KOPT-K1 (cell line): ENCODE measurements around the gene RBMXL3.
"Not testable (repeated sequence)": the region's sequence is repeated elsewhere in the genome, so short reads cannot be mapped to it uniquely, and the experiment has no call there.

Experiments
- H3K27ac ChIP-seq: fragments of 200-600 bp; sonication (generic); 2 replicates; pipeline ENCODE4 v1.5.1; 2016; ENCODE audit warnings: antibody characterized with exemption, mild to moderate bottlenecking, low read depth, low read length; ENCODE audit not compliant: poor library complexity, severe bottlenecking
- H3K36me3 ChIP-seq: fragments of 200-600 bp; sonication (generic); 2 replicates; pipeline ENCODE4 v1.5.1; 2017; ENCODE audit warnings: antibody characterized with exemption, mild to moderate bottlenecking, low read length, moderate library complexity; ENCODE audit not compliant: insufficient read depth
- H3K9me3 ChIP-seq: fragments of 200-600 bp; sonication (generic); 2 replicates; pipeline ENCODE4 v1.5.1; 2017; ENCODE audit warnings: antibody characterized with exemption, low read length, mild to moderate bottlenecking; ENCODE audit not compliant: insufficient read depth, poor library complexity, severe bottlenecking

Gene RBMXL3

DNA sequence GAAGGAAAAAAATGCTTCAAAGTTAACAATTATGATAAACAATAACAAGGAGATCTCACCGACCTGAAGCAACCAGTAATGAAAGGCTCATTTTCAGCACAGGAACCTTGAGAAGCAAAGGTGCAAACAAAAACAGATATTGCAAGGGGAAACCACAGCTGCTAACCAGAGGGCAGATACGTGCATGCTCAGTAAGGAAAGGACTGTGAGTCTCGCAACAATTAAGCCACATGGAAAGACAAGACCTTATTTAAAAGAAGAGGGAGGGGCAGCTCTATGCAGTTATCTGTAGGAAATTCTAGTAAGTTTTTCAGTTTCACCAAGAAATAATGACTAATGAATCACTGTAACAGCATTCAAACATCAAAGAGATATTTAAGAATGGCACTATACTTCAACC lies 25.4 kb downstream of the RBMXL3 start:
- H3K27ac ChIP-seq: no peak overlapping the region
- H3K9me3 ChIP-seq: no peaks in the 10 kb centered on the region
- H3K36me3 ChIP-seq: no peaks in the 10 kb centered on the region

DNA sequence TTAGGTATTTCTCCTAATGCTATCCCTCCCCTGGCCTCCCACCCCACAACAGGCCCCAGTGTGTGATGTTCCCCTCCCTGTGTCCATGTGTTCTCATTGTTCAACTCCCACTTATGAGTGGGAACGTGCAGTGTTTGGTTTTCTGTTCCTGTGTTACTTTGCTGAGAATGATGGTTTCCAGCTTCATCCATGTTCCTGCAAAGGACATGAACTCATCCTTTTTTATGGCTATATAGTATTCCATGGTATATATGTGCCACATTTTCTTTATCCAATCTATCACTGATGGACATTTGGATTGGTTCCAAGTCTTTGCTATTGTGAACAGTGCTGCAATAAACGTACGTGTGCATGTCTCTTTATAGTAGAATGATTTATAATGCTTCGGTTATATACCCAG lies 28.1 kb downstream of the RBMXL3 start:
- H3K36me3 ChIP-seq, H3K27ac ChIP-seq, H3K9me3 ChIP-seq: not testable (repeated sequence)

DNA sequence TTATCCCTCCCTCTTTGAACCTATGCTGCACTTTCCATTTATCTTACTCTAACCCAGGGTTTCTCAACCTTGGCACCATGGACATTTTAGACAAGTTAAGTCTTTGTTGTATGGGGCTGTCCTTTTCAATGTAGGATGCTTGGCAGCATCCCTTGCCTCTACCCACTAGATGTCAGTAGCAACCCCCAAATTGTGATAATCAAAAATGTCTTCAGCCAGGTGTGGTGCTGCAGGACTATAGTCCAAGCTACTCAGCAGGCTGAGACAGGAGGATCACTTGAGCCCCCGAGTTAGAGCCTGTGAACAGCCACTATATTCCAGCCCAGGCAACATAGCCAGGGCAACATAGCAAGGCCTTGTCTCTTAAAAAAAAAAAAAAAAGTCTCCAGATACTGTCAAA lies 37.7 kb downstream of the RBMXL3 start:
- Histone ChIP-seq H3K36me3 (no peaks in the 10 kb centered on the region), H3K9me3 (no peaks in the 10 kb centered on the region), H3K27ac (no peak overlapping the region)

DNA sequence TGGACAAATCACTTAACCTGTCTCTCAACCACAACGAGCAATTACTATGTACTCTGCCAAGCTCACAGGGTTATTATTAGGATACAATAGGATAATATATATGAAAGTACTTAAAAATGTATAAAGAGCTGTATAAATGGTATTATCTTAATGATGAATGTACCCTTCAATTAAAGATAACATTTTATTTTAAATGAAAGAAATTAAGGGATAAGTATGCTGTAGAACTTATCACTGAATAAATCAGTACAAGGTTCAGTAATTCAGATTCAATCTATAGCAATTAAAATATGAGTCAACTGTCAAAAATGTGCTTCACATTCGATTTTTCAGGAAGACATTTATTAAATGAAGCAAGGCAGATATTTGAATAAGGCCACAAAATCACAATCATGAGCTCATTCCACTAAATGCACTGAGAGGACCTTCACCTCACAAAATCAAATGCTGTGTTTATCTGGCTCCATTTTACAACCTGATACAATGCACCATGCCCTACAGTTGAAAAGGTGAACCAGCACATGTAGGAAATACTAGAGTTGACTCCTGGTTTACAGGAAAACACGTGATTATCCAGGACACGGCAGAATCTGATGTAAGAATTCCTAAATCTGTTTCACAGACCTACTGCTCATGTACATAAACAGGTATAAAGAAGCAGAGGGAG lies 40.3 kb downstream of the RBMXL3 start:
- Histone ChIP-seq H3K27ac (no peak overlapping the region), H3K36me3 (no peaks in the 10 kb centered on the region), H3K9me3 (no peaks in the 10 kb centered on the region)

DNA sequence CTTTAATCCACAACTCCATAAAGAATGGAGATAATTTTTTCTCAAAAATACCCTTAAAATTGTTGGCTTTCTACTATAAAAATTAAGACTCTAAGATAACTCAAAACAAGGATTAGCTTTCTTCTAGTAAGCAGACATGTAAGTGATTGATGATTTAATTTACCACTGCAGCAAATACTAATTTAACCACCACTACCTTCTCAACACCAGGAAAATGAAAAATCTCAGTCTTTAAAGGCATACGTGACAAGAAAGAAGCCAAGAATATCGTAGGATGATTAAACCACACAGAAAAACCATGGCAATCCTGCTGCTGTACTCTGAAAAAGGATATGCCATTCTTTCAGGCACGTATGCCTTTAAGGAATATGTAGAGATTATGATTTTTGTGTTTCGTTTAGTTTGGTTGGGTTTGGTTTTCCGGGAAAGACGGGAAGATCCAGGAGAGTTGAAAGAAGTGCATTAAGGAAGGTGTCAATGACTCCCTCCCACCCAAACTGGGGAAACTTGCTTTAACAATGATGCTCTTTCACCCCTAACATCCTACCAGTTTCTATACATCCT lies 43.8 kb downstream of the RBMXL3 start:
- no peaks in the 10 kb centered on the region for H3K36me3 ChIP-seq
- no peak overlapping the region for H3K27ac ChIP-seq
- H3K9me3 ChIP-seq: no peaks in the 10 kb centered on the region

DNA sequence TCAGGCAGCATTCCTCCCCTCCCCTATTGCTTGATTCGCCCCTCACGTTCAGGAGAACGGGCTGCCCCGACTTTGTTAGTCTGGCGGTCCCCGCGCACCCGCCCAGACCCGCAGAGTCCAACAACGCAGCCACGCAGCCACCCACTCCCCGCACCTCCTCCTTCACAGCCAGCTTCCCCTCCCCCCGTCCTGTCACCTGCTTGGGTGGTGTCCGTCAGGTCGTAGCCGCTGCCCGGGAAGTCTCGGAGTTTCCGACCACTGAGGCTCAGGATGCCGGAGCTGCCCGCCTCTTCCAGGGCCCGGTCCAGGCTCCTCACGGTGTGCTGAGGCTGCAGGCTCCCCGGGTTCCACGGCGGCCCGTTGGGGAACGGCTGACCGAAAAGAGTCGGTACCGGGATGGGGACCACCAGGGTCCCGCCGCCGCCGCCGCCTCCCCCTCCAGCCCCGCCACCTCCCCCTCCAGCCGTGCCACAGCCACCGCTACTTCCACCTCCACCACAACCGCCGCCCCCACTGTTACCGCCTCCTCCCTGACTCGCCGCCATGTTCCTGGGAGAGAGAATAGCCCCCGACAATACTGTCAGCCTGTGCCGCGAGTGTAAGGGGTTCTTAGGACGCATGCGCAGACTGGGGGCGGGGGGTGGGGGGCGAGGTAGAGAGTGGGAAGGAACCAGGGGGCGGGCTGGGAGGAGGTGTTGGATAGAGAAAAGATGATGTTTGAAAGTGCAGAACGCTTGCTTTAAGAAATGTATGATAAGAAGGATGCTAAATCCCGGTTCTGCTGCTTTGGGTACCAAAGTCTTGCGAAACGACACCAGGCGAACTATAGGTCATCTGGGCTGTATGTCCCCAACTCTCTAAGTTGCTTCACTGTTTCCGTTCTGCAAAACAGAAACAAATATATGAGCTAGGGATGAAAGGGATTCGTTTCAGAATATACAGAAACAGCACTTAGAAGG lies 44.6 kb downstream of the RBMXL3 start, which contains the start of gene LRCH2:
LRCH2 (minus strand) TSS at position 600 of the 959 bp plus-strand sequence; CDS start at position 545, 55 bp downstream.
- no peaks in the 10 kb centered on the region for H3K9me3 ChIP-seq

DNA sequence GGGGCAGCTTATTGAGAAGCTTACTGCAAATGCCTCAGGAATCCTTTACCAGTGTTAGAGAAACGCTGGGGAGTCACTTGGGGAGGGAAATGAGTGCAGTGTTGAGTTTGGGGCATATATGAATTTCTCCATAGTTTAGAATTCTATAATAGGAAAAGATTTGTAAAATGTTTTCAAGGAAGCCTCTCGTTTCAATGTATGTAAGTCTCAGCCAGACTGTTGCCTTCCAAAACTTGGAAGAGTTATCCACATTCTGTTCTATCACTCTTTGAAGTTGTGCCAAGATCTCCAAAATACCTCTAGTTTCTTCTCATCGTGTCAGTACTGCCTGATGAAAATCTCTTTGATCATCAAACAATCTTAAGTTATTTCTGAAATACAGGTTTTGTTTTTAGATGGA lies 45.3 kb downstream of the RBMXL3 start:
- H3K36me3 ChIP-seq: no peaks in the 10 kb centered on the region
- H3K27ac ChIP-seq: no peak overlapping the region
- H3K9me3 ChIP-seq: no peaks in the 10 kb centered on the region

More for the DNA sequence above, 44.6 kb downstream of the RBMXL3 start, which contains the start of gene LRCH2:
- no peaks in the 10 kb centered on the region for H3K36me3 ChIP-seq
- H3K27ac ChIP-seq: no peak within 1 kb of the TSS

DNA sequence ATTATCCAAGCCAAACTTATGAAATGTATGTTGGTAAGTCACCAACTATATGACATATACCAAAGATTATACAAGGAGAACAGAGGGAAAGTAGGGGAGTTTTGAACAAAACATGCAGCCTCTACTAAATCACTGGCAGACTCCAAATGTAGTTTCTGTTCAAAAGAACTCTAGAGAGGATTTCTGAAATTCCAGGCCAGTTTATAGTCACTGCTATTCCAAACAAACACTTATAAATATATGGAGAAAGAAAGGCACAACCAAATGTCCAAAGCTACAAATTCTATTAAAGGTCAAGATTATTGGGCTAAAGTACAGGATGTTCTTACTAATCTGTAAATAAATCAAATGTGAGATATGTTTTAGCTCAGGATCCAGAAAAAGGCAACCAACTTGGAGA lies 47.4 kb downstream of the RBMXL3 start:
- Histone ChIP-seq H3K27ac (no peak overlapping the region), H3K36me3 (no peaks in the 10 kb centered on the region), H3K9me3 (no peaks in the 10 kb centered on the region)

DNA sequence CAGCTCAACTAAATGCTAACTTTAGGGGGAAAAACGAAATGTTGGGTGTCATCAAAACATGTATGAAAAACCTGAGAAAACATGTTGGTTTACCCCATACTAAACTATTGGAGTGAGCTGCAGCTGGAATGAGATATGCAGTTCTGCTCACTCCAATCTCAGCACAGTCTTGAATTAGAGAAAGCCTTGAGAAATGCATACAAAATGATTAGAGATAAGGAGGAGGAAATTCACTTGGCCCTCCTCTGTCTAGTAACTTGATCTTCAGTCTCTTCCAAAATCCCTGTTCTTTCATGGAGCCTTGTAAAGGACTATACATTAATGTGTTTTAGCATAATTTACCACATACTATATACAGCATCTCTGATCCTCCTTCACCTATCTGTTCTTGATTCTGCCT lies 47.8 kb downstream of the RBMXL3 start:
- no peak overlapping the region for H3K27ac ChIP-seq
- no peaks in the 10 kb centered on the region for H3K36me3 ChIP-seq
- no peaks in the 10 kb centered on the region for H3K9me3 ChIP-seq
